IPS-NIHi7 (cell line): Measurements from ENCODE around the gene CCDC148.

Source experiments
- DNase-seq: peaks from one replicate; pipeline ENCODE4 v3.0.0; 2012; ENCODE audit warnings: mixed read lengths; ENCODE audit errors: extremely low spot score

Gene CCDC148

GRCh38 chr2:158125756-158126498 is 330.6 kb downstream of the CCDC148 start:
- DNase-seq = no peak

DNA sequence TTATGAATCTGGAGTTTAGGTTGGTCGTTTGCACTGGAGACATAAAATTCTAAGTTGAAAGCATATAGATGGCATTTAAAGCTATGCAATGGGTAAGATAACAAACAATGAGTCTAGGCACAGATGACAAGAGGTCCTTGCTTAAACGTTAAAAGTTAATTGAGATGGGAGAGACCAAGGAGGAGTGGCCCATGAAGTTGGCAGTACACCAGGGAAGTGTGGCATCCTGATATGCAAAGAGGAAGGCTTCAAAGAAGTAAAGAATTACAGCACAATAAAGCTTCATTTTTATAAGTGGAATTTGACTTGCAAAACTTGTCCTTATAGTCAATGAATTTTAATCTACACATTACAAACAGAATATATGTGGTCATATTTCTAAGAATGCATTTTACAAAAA is 331.7 kb downstream of the CCDC148 start:
- no peak for DNase-seq
